GM12864 (cell line): ENCODE data around the gene CHFR.
"Not testable (repeated sequence)": the region's sequence is repeated elsewhere in the genome, so short reads cannot be mapped to it uniquely, and the experiment has no call there.

Source experiments
- DNase-seq: peaks from one replicate; pipeline ENCODE4 v3.0.0-alpha.2; 2011; ENCODE audit warnings: low read depth
- H3K4me3 ChIP-seq: 2 replicates; pipeline ENCODE4 v1.5.1; 2011; ENCODE audit warnings: mild to moderate bottlenecking, low read depth, low read length, control low read depth
- CTCF ChIP-seq: IDR thresholded peaks from 2 replicates; pipeline ENCODE4 v1.5.1; 2011; ENCODE audit warnings: low read depth, mild to moderate bottlenecking, moderate library complexity, low read length, control low read depth, inconsistent platforms; ENCODE audit errors: missing control alignments

Gene CHFR

GRCh38 chr12:132838410-132839080 is 48.9 kb downstream of the CHFR start:
- TF ChIP-seq CTCF, result no peak
- no peak for DNase-seq
- no peak overlapping the region for H3K4me3 ChIP-seq

GRCh38 chr12:132837693-132838409 is 49.6 kb downstream of the CHFR start:
- DNase-seq, result no peak
- TF ChIP-seq CTCF, result no peak
- no peak overlapping the region for H3K4me3 ChIP-seq

- no peak for DNase-seq
- TF ChIP-seq CTCF, result no peak
- H3K4me3 ChIP-seq, result no peak overlapping the region
Observed at GRCh38 chr12:132836795-132837331, 50.5 kb downstream of the CHFR start.

GRCh38 chr12:132836230-132836629 is 51.2 kb downstream of the CHFR start:
- H3K4me3 ChIP-seq, result not testable (repeated sequence)

GRCh38 chr12:132835076-132836025 is 52.1 kb downstream of the CHFR start:
- no peak for TF ChIP-seq CTCF
- H3K4me3 ChIP-seq, result no peak overlapping the region
- no peak for DNase-seq

More at GRCh38 chr12:132836230-132836629, 51.2 kb downstream of the CHFR start:
- not testable (repeated sequence) for DNase-seq

- no peak overlapping the region for H3K4me3 ChIP-seq
- no peak for DNase-seq
- TF ChIP-seq CTCF, result no peak
Observed at GRCh38 chr12:132834181-132834711, 53.2 kb downstream of the CHFR start.
